Activated B cell treated with CpG ODN at 0.5 μM for 24 hours (primary cell): ENCODE results near the gene JAZF1. TPM values are rescaled to one million over a fixed set of nuclear protein-coding genes. Genes with fewer than 3 reads are reported as not detected.

Source experiments
- ATAC-seq: fragments of 200-7000 bp; cut with Tn5 transposase; one replicate; pipeline ENCODE4 v1.10.0; 2021; ENCODE audit warnings: low read depth, mild to moderate bottlenecking, moderate library complexity
- CTCF ChIA-PET: fragments of 350-600 bp; sonication (Branson Sonifier 250); formaldehyde crosslinking; loops from one replicate; lab custom pipeline; 2021; ENCODE audit warnings: antibody characterized with exemption; lab: Charles Lee
- POLR2A ChIA-PET: fragments of 350-600 bp; sonication (Branson Sonifier 250); formaldehyde crosslinking; loops from one replicate; lab custom pipeline; 2021; ENCODE audit warnings: antibody characterized with exemption; lab: Charles Lee
- DNase-seq: peaks from one replicate; pipeline ENCODE4 v3.0.0; 2022
- H3K27ac Mint-ChIP-seq: one replicate; pipeline ENCODE4 v1.8.0; 2020; ENCODE audit warnings: mixed read lengths
- H3K27me3 Mint-ChIP-seq: one replicate; pipeline ENCODE4 v1.8.0; 2021; ENCODE audit warnings: mixed read lengths
- H3K36me3 Mint-ChIP-seq: one replicate; pipeline ENCODE4 v1.8.0; 2021; ENCODE audit warnings: low read depth, mixed read lengths
- H3K4me1 Mint-ChIP-seq: one replicate; pipeline ENCODE4 v1.8.0; 2021; ENCODE audit warnings: mixed read lengths
- H3K4me3 Mint-ChIP-seq: one replicate; pipeline ENCODE4 v1.8.0; 2020; ENCODE audit warnings: mild to moderate bottlenecking, mixed read lengths
- H3K9me3 Mint-ChIP-seq: one replicate; pipeline ENCODE4 v1.8.0; 2020; ENCODE audit warnings: mixed read lengths
- intact Hi-C: fragments of 100-400 bp; cut with micrococcal nuclease; formaldehyde crosslinking; loops from one replicate; pipeline ENCODE4 v1.15.1; 2024
- total RNA-seq: library from RNA; stranded (reverse); gene quantifications from 2 replicates; pipeline ENCODE4 v1.2.3, GENCODE V29; 2022
- TF ChIP-seq, protein P1 (sequence below): fragments of 200-600 bp; IDR thresholded peaks from one replicate; pipeline ENCODE4 v1.8.0; 2022; ENCODE audit warnings: antibody characterized with exemption, mild to moderate bottlenecking

Gene JAZF1
- total RNA-seq, 1 donor from 2014 or later, result 54.8 TPM

DNA sequence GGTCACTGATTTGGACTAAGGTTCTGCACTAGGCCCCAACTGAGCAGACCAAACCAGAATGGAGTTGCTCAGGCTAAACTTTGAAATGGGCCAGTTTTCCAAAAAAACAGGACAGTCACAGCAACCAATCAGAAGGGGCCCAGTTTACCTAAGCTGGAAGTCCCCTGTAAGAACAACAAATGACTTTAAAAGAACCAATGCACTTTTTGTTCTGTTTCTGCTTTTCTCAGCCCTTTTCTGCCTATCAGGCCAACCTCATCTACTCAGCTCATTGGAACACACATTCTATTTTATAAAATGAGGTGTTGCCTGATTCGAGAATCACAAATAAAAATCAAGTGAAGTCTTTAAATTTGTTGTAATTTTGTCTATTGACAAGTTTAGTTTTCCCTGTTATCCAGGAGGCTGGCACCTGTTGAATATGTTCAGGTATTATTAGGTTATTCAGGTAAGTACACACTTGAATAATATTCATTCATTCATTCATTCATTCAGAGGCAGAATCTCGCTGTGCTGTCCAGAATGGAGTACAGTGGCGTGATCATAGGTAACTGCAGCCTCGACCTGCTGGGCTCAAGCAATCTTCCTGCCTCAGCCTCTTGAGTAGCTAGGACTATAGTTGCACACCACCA lies 271.9 kb downstream of the JAZF1 start:
- ChIA-PET CTCF (interaction anchor here (0.9 to 3.8 kb wide), 2 partner anchors 10 to 700 kb away, joined by 3 to 14 read pairs; no protein-coding TSS in a partner anchor), POLR2A (no interaction called here)
- Mint-ChIP-seq H3K4me3 (no peak overlapping the region), H3K27ac (peak overlapping the region; percentile 30), H3K9me3 (no peaks in the 10 kb centered on the region), H3K36me3 (peaks cover 14% of the 10 kb centered on the region), H3K27me3 (no peaks in the 10 kb centered on the region), H3K4me1 (peaks cover 38% of the 10 kb centered on the region)
- DNase-seq (no peak), ATAC-seq (peak; percentile 25)
- TF ChIP-seq, protein P1, sequence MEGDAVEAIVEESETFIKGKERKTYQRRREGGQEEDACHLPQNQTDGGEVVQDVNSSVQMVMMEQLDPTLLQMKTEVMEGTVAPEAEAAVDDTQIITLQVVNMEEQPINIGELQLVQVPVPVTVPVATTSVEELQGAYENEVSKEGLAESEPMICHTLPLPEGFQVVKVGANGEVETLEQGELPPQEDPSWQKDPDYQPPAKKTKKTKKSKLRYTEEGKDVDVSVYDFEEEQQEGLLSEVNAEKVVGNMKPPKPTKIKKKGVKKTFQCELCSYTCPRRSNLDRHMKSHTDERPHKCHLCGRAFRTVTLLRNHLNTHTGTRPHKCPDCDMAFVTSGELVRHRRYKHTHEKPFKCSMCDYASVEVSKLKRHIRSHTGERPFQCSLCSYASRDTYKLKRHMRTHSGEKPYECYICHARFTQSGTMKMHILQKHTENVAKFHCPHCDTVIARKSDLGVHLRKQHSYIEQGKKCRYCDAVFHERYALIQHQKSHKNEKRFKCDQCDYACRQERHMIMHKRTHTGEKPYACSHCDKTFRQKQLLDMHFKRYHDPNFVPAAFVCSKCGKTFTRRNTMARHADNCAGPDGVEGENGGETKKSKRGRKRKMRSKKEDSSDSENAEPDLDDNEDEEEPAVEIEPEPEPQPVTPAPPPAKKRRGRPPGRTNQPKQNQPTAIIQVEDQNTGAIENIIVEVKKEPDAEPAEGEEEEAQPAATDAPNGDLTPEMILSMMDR, result no peak
- intact Hi-C loops, result no loop called here

DNA sequence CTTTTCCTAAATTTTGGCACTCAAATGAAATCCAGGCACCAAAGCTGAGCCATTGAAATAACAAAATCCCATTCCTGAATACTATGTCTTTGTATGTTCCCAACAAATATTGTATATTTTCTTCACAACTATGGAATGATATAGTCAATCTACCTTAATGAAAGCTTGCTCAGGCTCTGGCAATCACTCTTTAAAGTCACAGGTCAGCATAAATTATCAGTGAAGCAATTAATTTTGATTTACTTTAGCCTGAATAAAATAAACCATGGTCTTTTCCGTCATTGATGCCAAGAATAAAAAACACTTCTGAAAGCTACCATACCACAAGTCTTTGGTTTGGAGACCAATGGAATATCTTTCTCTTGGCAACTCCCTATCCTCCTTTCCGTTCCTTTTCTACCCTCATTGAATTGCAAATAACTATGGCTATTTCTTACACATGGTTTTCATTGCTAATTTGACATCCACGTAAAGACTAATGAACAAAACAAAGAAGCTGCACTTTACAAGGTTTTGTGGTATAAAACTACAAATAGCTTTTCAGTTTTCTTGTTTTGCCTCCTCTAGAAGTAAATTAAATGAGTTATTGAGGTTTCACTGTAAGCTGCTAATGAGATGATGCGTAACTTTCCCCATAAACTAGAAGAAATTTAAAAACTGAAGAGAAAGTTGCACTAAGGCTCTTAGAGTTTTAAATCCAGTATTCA lies 274.1 kb downstream of the JAZF1 start:
- no peak overlapping the region for H3K27ac Mint-ChIP-seq
- TF ChIP-seq, protein P1, result no peak
- no peak for ATAC-seq
- ChIA-PET CTCF (interaction anchor here (0.5 to 3.8 kb wide), 3 partner anchors 12 to 244 kb away, joined by 3 to 14 read pairs (median 3); partner anchors contain the start of gene HIBADH), POLR2A (interaction anchor here (1.0 kb wide), 1 partner anchor 10 kb away, joined by 3 read pairs; no protein-coding TSS in a partner anchor)
- peaks cover 6% of the 10 kb centered on the region for H3K36me3 Mint-ChIP-seq
- H3K9me3 Mint-ChIP-seq, result no peaks in the 10 kb centered on the region
- H3K4me3 Mint-ChIP-seq, result no peak overlapping the region
- DNase-seq, result no peak
- intact Hi-C loops, result no loop called here
- H3K27me3 Mint-ChIP-seq, result no peaks in the 10 kb centered on the region
- H3K4me1 Mint-ChIP-seq, result peaks cover 56% of the 10 kb centered on the region

DNA sequence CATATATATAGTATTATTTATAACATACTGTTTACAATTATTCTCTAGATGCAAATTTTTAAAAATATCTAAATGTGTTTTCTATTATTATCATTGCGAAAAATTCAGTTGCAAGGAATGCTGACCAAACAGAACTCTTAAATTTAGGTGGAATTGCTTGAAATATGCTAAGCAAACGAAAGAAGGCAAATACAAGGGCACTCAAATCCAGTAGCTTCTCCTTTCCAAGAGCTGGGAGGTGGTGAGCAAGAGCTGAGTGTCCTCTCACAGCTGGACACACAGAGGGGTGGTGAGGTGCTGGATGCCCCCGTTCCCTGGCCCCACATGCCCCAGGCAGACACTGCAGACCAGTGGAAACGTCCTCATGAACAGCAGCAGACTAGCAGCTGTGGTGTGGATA lies 274.6 kb downstream of the JAZF1 start:
- DNase-seq (no peak), ATAC-seq (no peak)
- Mint-ChIP-seq H3K4me1 (peaks cover 62% of the 10 kb centered on the region), H3K27ac (no peak overlapping the region), H3K27me3 (no peaks in the 10 kb centered on the region), H3K9me3 (no peaks in the 10 kb centered on the region), H3K36me3 (peaks cover 5% of the 10 kb centered on the region), H3K4me3 (no peak overlapping the region)
- TF ChIP-seq, protein P1, result no peak
- intact Hi-C loops, result no loop called here
- POLR2A ChIA-PET, result interaction anchor here (0.6 kb wide), 1 partner anchor 19 kb away, joined by 4 read pairs; no protein-coding TSS in a partner anchor
- CTCF ChIA-PET, result interaction anchor here (0.6 to 3.8 kb wide), 2 partner anchors 13 to 299 kb away, joined by 3 to 14 read pairs; no protein-coding TSS in a partner anchor

DNA sequence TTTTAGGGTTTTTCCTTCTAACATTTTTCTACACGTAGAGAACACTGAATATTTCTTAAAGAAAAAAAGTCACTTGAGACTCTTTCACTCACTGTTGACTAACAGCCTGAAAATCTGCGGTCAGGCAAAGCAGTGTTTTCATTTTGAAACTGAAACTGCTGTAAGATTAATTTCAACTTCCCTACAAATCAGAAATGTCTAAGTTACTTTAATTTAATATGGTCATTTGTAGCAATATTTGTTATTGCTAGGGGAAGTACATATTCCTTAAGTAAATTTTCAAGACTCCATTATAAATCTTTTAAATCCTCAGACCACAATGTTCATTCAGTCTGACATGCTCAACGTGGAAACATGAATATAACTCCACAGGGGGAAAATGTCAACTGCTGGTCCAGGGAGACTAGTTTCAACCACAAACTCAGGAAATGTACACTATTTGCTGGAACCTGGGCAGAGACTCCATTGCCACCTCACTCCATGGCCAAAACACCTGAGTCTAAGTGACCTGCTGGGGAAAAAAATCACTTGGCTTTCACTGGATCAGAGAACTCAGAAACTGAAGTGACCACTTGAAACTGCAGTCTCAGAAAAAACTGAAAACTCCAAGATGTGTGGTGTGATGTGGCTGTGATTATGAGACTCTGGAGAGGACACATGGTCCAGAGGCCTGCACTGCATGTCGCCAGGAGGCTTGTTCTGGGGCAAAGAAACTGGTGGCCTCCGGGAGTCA lies 279.4 kb downstream of the JAZF1 start:
- CTCF ChIA-PET, result no interaction called here
- peak; percentile 76 for ATAC-seq
- Mint-ChIP-seq H3K4me3 (peak overlapping the region; percentile 46), H3K4me1 (peaks cover 70% of the 10 kb centered on the region), H3K27me3 (no peaks in the 10 kb centered on the region), H3K36me3 (peaks cover 14% of the 10 kb centered on the region), H3K27ac (peak overlapping the region; percentile 86), H3K9me3 (no peaks in the 10 kb centered on the region)
- intact Hi-C loops, result loop anchor here (2.0 to 5.0 kb wide), 3 partner anchors 20 to 1039 kb away; partner anchors contain the start of genes HIBADH and SKAP2
- no peak for DNase-seq
- POLR2A ChIA-PET, result interaction anchor here (0.7 to 1.0 kb wide), 2 partner anchors 160 to 161 kb away, joined by 3 to 6 read pairs; no protein-coding TSS in a partner anchor
- TF ChIP-seq, protein P1, result no peak
